HCT116 (cell line): Measurements from ENCODE around the gene SUCLG1. TPM values are rescaled to one million over a fixed set of nuclear protein-coding genes. Genes with fewer than 3 reads are reported as not detected.

Experiments
- ATAC-seq: fragments of 200-7000 bp; cut with Tn5 transposase; 2 replicates; pipeline ENCODE4 v1.9.1; 2020; ENCODE audit warnings: mild to moderate bottlenecking, moderate library complexity
- BruUV-seq: library from RNA; stranded (reverse); fragments of 400-500 nt; replicated peaks from 2 replicates; lab custom pipeline; 2021; lab: Mats Ljungman, UMichigan
- CTCF ChIA-PET: fragments of 300-600 bp; sonication (Branson Sonifier 250); formaldehyde crosslinking; loops from one replicate; lab custom pipeline; 2021; ENCODE audit warnings: antibody characterized with exemption; lab: Charles Lee
- POLR2A ChIA-PET: fragments of 300-600, 350-600 bp; sonication (Branson Sonifier 250); formaldehyde crosslinking; loops from one replicate; lab custom pipeline; 2021; ENCODE audit warnings: antibody characterized with exemption; lab: Charles Lee
- RAD21 ChIA-PET, 2 experiments: fragments of 300-600 bp; sonication (Branson Sonifier 250); formaldehyde crosslinking; loops; one replicate each; lab custom pipeline; 2023; ENCODE audit warnings: low total read pairs in 2 of 2; ENCODE audit not compliant: uncharacterized antibody in 2 of 2, unreplicated experiment in 2 of 2, low non-redundant PET in 1 of 2; lab: Charles Lee
- DNase-seq: peaks from one replicate; pipeline ENCODE4 v3.0.0-alpha.2; 2010; ENCODE audit warnings: low read depth, low spot score
- H2AFZ ChIP-seq: fragments of 200-600 bp; shearing (Covaris generic), sonication (generic); 2 replicates; pipeline ENCODE4 v1.6.1; 2017; ENCODE audit warnings: low read depth, mixed run types, mixed read lengths, antibody characterized with exemption, low read length; ENCODE audit not compliant: poor library complexity, severe bottlenecking
- H3K27ac ChIP-seq: 2 replicates; pipeline ENCODE4 v1.5.1; 2012; ENCODE audit warnings: low read depth, low read length
- H3K27me3 ChIP-seq: fragments of 200-600 bp; sonication (generic); 2 replicates; pipeline ENCODE4 v1.6.1; 2016; ENCODE audit warnings: mixed run types, low read length, mixed read lengths; ENCODE audit not compliant: insufficient read depth
- H3K36me3 ChIP-seq, 2 experiments: fragments of 200-500 bp in 1 of 2; fragments of 200-600 bp in 1 of 2; sonication (Bioruptor generic) in 1 of 2; sonication (generic) in 1 of 2; 2 replicates each; pipeline versions ENCODE4 v1.5.1 to v1.6.1; 2014 to 2016; ENCODE audit warnings: low read length in 2 of 2, inconsistent platforms in 1 of 2, mixed read lengths in 1 of 2, mixed run types in 1 of 2; ENCODE audit not compliant: insufficient read depth in 2 of 2, control insufficient read depth in 1 of 2
- H3K4me1 ChIP-seq, 2 experiments: fragments of 200-600 bp in 1 of 2; sonication (generic) in 1 of 2; 2 replicates each; pipeline versions ENCODE4 v1.5.1 to v1.6.1; 2012 to 2017; ENCODE audit warnings: low read length in 2 of 2, inconsistent platforms in 1 of 2, mild to moderate bottlenecking in 1 of 2, mixed read lengths in 1 of 2, mixed run types in 1 of 2, moderate library complexity in 1 of 2; ENCODE audit not compliant: insufficient read depth in 2 of 2, control insufficient read depth in 1 of 2
- H3K4me2 ChIP-seq: fragments of 200-600 bp; sonication (generic); 2 replicates; pipeline ENCODE4 v1.6.1; 2017; ENCODE audit warnings: mixed run types, low read length, mixed read lengths
- H3K4me3 ChIP-seq, 2 experiments: fragments of 200-600 bp in 1 of 2; sonication (generic) in 1 of 2; replicated peaks in 1 of 2; 2 replicates each; pipeline ENCODE4 v1.5.1; 2011 to 2016; ENCODE audit warnings: low read length in 2 of 2, control low read depth in 1 of 2, low read depth in 1 of 2, mild to moderate bottlenecking in 1 of 2, mixed read lengths in 1 of 2, mixed run types in 1 of 2
- H3K79me2 ChIP-seq: fragments of 200-600 bp; sonication (generic); 2 replicates; pipeline ENCODE4 v1.6.1; 2017; ENCODE audit warnings: mild to moderate bottlenecking, mixed run types, low read length, moderate library complexity, mixed read lengths; ENCODE audit not compliant: insufficient read depth
- H3K9ac ChIP-seq: fragments of 200-600 bp; sonication (generic); 2 replicates; pipeline ENCODE4 v1.6.1; 2016; ENCODE audit warnings: low read length, mixed read lengths
- H3K9me2 ChIP-seq: fragments of 200-600 bp; sonication (generic), shearing (Covaris generic); 2 replicates; pipeline ENCODE4 v1.6.1; 2017; ENCODE audit warnings: mixed run types, mild to moderate bottlenecking, moderate library complexity; ENCODE audit not compliant: insufficient read depth
- H3K9me3 ChIP-seq, 2 experiments: fragments of 200-500 bp in 1 of 2; fragments of 200-600 bp in 1 of 2; sonication (Bioruptor generic) in 1 of 2; sonication (generic) in 1 of 2; 2 replicates each; pipeline ENCODE4 v1.6.1; 2014 to 2017; ENCODE audit warnings: low read length in 2 of 2, mixed read lengths in 2 of 2, inconsistent platforms in 1 of 2, low read depth in 1 of 2, mild to moderate bottlenecking in 1 of 2, mixed run types in 1 of 2, moderate library complexity in 1 of 2; ENCODE audit not compliant: control insufficient read depth in 1 of 2, insufficient read depth in 1 of 2
- H4K20me1 ChIP-seq: fragments of 200-600 bp; sonication (generic), shearing (Covaris generic); 2 replicates; pipeline ENCODE4 v1.6.1; 2017; ENCODE audit warnings: mixed run types, mild to moderate bottlenecking, moderate library complexity; ENCODE audit not compliant: insufficient read depth
- CBX3 ChIP-seq: IDR thresholded peaks from 2 replicates; pipeline ENCODE4 v1.6.1; 2012; ENCODE audit warnings: low read depth
- CEBPB ChIP-seq: IDR thresholded peaks from 2 replicates; pipeline ENCODE4 v1.6.1; 2012; ENCODE audit warnings: low read depth
- ELF1 ChIP-seq: IDR thresholded peaks from 2 replicates; pipeline ENCODE4 v1.6.1; 2012; ENCODE audit warnings: low read depth, borderline replicate concordance
- JUND ChIP-seq: IDR thresholded peaks from 2 replicates; pipeline ENCODE4 v1.6.1; 2012
- POLR2AphosphoS5 ChIP-seq: IDR thresholded peaks from 2 replicates; pipeline ENCODE4 v1.6.1; 2011; ENCODE audit warnings: mild to moderate bottlenecking, low read depth, low read length, moderate library complexity
- RAD21 ChIP-seq: IDR thresholded peaks from 2 replicates; pipeline ENCODE4 v1.6.1; 2012; ENCODE audit warnings: low read depth, mild to moderate bottlenecking
- SP1 ChIP-seq: IDR thresholded peaks from 2 replicates; pipeline ENCODE4 v1.6.1; 2012; ENCODE audit warnings: low read depth
- SRF ChIP-seq: IDR thresholded peaks from 2 replicates; pipeline ENCODE4 v1.6.1; 2012; ENCODE audit warnings: low read depth
- TCF7L2 ChIP-seq: IDR thresholded peaks from 2 replicates; pipeline ENCODE4 v1.7.0; 2011; ENCODE audit warnings: borderline replicate concordance, inconsistent platforms; ENCODE audit not compliant: insufficient read depth, insufficient read length; ENCODE audit errors: extremely low read depth
- ZFX ChIP-seq: fragments of 450-650 bp; IDR thresholded peaks from 2 replicates; pipeline ENCODE4 v1.6.1; 2017
- ZNF274 ChIP-seq: fragments of 200-500 bp; sonication (Bioruptor generic); IDR thresholded peaks from 2 replicates; pipeline ENCODE4 v1.6.1; 2014; ENCODE audit warnings: mild to moderate bottlenecking, low read depth, low read length, inconsistent platforms
- intact Hi-C: fragments of 100-400 bp; cut with micrococcal nuclease; formaldehyde crosslinking; loops from 2 replicates; pipeline ENCODE4 v1.10.0; 2022
- total RNA-seq: library from RNA; stranded (reverse); gene quantifications from one replicate; pipeline ENCODE4 v1.2.1, GENCODE V29; 2021; ENCODE audit not compliant: unreplicated experiment
- TF ChIP-seq, protein P1 (sequence below): IDR thresholded peaks from 2 replicates; pipeline ENCODE4 v1.6.1; 2012; ENCODE audit warnings: low read depth
- TF ChIP-seq, protein P2 (sequence below), 3 experiments: fragments of 200-600 bp in 1 of 3; sonication (generic) in 1 of 3; IDR thresholded peaks in 2 of 3; conservative IDR thresholded peaks in 1 of 3; 2 replicates each; pipeline ENCODE4 v1.5.1; 2012 to 2017; ENCODE audit warnings: low read depth in 2 of 3, low read length in 2 of 3, antibody characterized with exemption in 1 of 3, borderline replicate concordance in 1 of 3, control low read depth in 1 of 3, mild to moderate bottlenecking in 1 of 3, mixed read lengths in 1 of 3, mixed run types in 1 of 3, moderate library complexity in 1 of 3; ENCODE audit not compliant: insufficient read depth in 1 of 3

Gene SUCLG1
- total RNA-seq, 1 experiment from 2014 or later: 56.3 TPM

DNA sequence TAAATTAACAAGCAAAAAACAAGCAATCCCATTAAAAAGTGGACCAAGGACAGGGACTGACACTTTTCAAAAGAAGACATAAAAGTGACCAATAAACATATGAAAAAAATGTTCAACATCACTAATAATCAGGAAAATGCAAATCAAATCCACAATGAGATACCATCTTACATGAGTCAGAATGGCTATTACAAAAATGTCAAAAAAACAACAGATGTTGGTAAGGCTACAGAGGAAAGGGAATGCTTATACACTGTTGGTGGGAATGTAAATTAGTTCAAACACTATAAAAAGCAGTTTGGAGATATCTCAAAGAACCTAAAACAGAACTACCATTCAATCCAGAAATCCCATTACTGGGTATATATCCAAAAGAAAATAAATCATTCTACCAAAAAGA, 78.2 kb downstream of the SUCLG1 start:
- Histone ChIP-seq H3K36me3 (no peaks in the 10 kb centered on the region), H4K20me1 (no peaks in the 10 kb centered on the region), H3K9ac (no peak overlapping the region)
- no peak for TF ChIP-seq SRF
- TF ChIP-seq SP1: no peak
- TF ChIP-seq RAD21: no peak
- TF ChIP-seq, protein P1, sequence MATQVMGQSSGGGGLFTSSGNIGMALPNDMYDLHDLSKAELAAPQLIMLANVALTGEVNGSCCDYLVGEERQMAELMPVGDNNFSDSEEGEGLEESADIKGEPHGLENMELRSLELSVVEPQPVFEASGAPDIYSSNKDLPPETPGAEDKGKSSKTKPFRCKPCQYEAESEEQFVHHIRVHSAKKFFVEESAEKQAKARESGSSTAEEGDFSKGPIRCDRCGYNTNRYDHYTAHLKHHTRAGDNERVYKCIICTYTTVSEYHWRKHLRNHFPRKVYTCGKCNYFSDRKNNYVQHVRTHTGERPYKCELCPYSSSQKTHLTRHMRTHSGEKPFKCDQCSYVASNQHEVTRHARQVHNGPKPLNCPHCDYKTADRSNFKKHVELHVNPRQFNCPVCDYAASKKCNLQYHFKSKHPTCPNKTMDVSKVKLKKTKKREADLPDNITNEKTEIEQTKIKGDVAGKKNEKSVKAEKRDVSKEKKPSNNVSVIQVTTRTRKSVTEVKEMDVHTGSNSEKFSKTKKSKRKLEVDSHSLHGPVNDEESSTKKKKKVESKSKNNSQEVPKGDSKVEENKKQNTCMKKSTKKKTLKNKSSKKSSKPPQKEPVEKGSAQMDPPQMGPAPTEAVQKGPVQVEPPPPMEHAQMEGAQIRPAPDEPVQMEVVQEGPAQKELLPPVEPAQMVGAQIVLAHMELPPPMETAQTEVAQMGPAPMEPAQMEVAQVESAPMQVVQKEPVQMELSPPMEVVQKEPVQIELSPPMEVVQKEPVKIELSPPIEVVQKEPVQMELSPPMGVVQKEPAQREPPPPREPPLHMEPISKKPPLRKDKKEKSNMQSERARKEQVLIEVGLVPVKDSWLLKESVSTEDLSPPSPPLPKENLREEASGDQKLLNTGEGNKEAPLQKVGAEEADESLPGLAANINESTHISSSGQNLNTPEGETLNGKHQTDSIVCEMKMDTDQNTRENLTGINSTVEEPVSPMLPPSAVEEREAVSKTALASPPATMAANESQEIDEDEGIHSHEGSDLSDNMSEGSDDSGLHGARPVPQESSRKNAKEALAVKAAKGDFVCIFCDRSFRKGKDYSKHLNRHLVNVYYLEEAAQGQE: no peak
- no peak for TF ChIP-seq ZFX
- no peak for TF ChIP-seq ZNF274
- no peak for TF ChIP-seq ELF1
- TF ChIP-seq CEBPB: no peak
- TF ChIP-seq, all 23 proteins: peak for 0
- Histone ChIP-seq H3K79me2 (no peaks in the 10 kb centered on the region), H3K4me3 (no peak overlapping the region), H3K9me2 (no peaks in the 10 kb centered on the region), H3K27me3 (no peaks in the 10 kb centered on the region), H2AFZ (no peak overlapping the region), H3K27ac (no peak overlapping the region), H3K4me1 (no peaks in the 10 kb centered on the region), H3K9me3 (no peaks in the 10 kb centered on the region), H3K4me2 (no peak overlapping the region)
- no TSS peak for BruUV-seq
- ATAC-seq (no peak), DNase-seq (no peak)
- RAD21 ChIA-PET: no interaction called here
- POLR2A ChIA-PET: no interaction called here
- CTCF ChIA-PET: no interaction called here
- intact Hi-C loops: no loop called here

DNA sequence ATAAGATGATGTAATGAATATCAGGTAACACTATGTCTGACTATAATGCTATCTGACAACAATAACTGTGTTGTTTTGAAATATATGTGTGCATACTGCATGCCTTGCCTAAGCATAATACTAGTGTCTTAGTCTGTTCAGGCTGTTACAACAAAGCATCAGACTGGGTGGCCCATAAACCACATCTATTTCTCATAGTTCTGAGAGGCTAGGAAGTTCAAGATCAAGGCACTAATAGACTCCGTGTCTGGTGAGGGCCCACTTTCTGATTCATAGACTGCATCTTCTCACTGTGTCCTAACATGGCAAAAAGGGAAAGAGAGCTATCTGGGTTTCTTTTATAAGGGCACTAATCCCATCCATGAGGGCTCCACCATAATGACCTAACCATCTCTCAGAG, 80.1 kb downstream of the SUCLG1 start:
- intact Hi-C loops: no loop called here
- Histone ChIP-seq H3K27ac (no peak overlapping the region), H3K27me3 (no peaks in the 10 kb centered on the region), H3K4me2 (no peak overlapping the region), H3K9ac (no peak overlapping the region), H4K20me1 (no peaks in the 10 kb centered on the region), H3K4me1 (no peaks in the 10 kb centered on the region), H3K79me2 (no peaks in the 10 kb centered on the region), H3K4me3 (no peak overlapping the region), H3K36me3 (no peaks in the 10 kb centered on the region), H2AFZ (no peak overlapping the region), H3K9me3 (no peaks in the 10 kb centered on the region), H3K9me2 (no peaks in the 10 kb centered on the region)
- no peak for ATAC-seq
- ChIA-PET RAD21 (no interaction called here), POLR2A (no interaction called here), CTCF (no interaction called here)
- TF ChIP-seq, protein P2, sequence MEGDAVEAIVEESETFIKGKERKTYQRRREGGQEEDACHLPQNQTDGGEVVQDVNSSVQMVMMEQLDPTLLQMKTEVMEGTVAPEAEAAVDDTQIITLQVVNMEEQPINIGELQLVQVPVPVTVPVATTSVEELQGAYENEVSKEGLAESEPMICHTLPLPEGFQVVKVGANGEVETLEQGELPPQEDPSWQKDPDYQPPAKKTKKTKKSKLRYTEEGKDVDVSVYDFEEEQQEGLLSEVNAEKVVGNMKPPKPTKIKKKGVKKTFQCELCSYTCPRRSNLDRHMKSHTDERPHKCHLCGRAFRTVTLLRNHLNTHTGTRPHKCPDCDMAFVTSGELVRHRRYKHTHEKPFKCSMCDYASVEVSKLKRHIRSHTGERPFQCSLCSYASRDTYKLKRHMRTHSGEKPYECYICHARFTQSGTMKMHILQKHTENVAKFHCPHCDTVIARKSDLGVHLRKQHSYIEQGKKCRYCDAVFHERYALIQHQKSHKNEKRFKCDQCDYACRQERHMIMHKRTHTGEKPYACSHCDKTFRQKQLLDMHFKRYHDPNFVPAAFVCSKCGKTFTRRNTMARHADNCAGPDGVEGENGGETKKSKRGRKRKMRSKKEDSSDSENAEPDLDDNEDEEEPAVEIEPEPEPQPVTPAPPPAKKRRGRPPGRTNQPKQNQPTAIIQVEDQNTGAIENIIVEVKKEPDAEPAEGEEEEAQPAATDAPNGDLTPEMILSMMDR (IDR thresholded peaks at IDR 0.05 in 2 of 3, conservative IDR thresholded peaks at IDR 0.05 in 1 of 3; ENCODE audit: borderline replicate concordance in 1 of 3, insufficient read depth in 1 of 3, low read depth in 2 of 3, low read length in 2 of 3): no peak
- TF ChIP-seq POLR2AphosphoS5 (no peak), RAD21 (no peak), ELF1 (no peak), JUND (no peak), ZNF274 (no peak), CBX3 (no peak), TCF7L2 (no peak)
- no TSS peak for BruUV-seq
- no peak for DNase-seq
